ENCODE data around the gene CCDC187.

Gene CCDC187

DNA sequence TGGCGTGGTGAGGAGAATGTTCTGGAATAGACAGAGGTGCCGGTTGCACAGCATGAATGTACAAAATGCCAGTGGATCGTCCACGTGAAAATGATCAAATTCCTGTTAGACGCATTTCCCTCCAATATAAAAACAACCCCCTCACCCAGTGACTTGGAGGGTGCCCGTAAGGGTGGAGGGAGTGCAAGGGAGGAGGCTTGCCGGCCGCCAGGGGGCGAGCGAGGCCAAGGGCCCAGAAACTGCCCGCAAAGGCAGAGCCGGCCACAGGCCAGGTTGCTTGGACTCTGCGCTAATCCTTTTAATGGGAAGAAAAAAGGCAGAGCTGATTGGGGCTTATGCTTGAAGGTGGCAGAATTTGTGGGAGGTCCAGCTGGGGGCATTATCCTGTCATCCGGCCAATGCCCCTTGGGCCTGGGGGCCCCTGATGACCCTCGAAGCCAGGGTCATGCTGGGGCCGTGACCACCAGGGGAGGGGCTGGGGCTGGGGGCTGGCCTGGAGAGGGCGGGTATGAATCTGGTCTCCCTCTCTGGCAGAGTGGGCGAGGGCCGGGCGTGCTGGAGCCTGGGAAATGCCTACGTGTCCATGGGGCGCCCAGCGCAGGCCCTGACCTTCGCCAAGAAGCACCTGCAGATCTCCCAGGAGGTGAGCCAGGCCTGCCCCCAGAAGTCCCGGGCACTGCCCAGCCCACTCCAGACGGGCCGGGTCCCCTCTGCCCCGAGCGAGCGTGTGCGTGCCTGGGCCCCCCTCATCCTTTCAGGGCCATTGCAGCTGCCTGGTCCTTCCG, 35.5 kb upstream of the CCDC187 start:
- peak; percentile 44 to 74 for DNase-seq

GRCh38 chr9:136338511-136338910, 34.6 kb upstream of the CCDC187 start:
- DNase-seq: no peak

GRCh38 chr9:136337416-136338395, 33.8 kb upstream of the CCDC187 start:
- DNase-seq: no peak

- DNase-seq: no peak
Measured at GRCh38 chr9:136336881-136337280, 33.0 kb upstream of the CCDC187 start.

DNA sequence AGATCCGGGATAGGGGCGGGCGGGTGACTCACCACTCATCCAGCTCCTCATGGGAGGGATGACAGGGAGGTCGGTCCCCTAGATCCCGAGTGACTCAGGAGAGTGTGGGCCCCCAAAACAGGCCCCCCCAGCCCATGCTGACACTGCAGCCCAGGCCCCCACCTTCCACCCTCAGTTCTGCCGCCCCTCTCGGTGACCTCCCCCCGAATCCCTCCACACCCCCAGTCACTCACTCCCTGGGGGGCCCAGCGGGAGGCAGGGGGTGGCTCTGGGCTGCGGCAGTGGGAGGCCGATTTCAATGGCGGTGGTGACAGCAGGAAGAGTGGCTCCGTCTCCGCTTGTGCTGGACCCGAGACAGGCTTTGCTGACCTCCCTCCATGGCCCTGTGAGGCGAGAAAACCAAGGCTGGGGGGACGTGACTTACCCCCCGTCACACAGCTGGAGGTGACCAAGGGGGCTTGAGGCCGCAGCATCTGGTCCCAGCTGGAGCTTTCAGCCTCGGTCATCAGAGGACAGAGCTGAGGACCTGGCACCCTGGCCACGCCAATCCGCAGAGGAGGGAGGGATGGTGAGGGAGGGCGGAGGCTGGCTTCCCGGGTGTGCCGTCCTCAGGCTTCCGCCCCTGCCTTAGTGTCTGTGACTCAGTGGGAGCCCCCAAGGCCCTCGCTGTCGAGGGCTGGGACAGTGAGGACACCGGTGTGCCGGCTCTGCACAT, 32.4 kb upstream of the CCDC187 start:
- DNase-seq: no peak

- DNase-seq: no peak
Measured at GRCh38 chr9:136335296-136336155, 31.6 kb upstream of the CCDC187 start.

DNA sequence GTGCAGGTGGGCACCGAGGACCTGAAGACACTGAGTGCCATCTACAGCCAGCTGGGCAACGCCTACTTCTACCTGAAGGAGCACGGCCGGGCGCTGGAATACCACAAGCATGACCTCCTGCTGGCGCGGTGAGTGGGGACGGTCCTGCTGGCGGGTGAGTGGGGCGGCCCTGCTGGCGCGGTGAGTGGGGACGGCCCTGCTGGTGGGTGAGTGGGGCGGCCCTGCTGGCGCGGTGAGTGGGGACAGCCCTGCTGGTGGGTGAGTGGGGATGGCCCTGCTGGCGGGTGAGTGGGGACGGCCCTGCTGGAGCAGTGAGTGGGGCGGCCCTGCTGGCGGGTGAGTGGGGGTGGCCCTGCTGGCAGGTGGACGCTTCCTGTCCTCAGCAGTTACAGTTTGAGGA, 30.6 kb upstream of the CCDC187 start:
- DNase-seq: no peak

DNA sequence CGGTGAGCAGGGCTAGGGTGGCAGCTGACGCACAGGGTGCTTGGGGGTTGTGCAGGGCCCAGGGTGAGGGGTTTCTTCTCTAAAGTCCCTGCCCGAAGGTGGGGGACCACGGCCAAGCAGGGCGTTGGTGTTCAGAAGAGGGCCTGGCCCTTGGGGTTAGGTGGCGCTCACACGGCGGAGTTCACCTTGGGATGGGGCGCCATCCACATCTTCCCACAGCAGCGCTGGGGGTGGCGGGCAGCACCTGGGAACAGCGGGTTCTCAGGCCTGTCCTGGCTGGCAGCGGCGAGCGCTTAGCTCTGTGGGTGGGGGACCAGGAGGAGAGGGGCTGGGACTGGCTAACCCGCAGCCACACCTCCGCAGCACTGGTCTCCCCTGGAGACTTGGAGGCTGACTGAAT, 29.6 kb upstream of the CCDC187 start:
- no peak for DNase-seq

- no peak for DNase-seq
Measured at GRCh38 chr9:136333045-136333444, 29.2 kb upstream of the CCDC187 start.

DNA sequence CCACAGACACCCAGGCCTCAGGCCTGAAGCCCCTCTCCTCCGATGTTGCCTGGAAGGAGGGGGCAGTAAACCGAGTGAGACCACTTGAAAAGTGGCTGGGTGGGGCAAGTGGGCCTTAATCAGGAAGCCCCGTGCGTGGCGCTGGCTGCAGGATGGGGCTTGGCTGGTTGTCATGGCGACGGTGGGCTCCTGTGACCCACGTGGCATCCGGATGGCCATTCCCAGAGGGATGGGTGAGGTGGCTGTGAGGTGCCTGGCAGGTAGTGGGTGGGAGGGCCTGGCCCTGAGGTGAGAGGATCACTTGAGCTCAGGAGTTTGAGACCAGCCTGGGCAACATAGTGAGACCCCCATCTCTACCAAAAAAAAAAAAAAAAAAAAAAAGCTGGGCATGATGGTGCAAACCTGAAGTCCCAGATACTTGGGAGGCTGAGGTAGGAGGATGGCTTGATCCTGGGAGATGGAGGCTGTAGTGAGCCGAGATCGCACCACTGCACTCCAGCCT, 28.6 kb upstream of the CCDC187 start:
- no peak for DNase-seq

DNA sequence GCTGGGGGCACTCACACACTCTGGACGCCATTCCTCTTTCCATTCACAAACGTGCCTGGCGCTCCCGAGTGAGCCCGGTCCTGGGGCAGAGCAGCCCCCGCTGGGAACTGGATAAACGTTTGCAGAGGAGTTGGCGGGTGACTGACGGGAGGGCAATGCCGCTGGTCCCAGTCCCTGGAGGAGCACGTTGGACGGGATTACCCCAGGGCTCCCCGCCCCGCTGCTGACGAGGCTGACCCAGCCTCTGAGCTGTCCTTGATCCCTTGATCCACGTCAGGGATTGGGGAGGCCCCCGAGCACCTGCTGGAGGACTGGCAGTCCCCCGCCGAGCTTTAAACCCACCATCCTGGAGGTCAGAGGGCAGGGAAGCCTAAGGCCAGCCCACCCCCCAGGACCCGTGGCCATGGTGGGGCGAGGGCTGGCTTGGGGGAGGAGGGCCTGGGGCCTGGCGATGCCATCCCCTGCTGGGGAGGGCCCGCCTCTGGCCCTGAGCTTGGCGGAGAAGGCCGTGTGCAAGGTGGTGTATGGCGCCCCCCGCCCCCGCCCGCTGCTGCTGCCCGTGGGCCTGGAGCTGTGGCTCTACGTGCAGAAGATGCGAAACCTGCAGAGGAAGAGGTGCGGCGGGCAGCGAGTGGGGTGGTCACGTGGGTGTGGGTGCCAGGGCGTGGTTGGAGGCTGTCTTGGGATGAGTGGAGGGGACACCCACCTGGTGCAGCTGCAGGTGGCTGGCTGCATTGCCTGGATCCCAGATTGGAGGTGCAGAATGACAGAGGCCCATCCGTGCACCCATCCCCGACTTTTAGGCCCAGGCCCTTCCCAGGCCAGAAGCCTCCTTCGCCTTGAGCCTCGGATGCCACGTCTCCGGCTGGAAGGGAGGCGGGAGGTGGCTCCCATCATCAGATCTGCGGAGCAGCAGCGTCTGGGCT, 27.9 kb upstream of the CCDC187 start:
- no peak for DNase-seq

DNA sequence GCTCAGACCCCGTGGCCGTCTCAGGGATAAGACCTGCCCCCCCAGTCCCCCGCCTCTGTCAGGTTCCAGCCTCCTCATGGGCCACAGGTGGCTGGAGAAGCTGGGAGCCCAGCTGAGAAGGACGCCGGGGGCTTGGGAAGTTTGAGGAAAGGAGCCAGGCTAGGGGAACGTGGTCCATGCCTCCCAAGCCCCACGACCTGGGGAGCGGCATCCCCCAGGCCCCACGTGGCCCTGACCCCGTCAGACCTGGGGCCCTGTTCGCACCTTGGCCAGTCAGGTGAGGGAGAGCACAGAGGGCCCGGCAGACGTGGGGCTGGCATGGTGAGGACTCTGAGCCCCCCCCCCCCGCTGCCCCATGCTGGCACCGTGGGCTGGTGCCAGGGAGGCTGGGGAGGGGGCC, 27.1 kb upstream of the CCDC187 start:
- DNase-seq: no peak

GRCh38 chr9:136330406-136330990, 26.6 kb upstream of the CCDC187 start:
- no peak for DNase-seq

GRCh38 chr9:136329636-136330405, 25.9 kb upstream of the CCDC187 start:
- no peak for DNase-seq

GRCh38 chr9:136329211-136329627, 25.3 kb upstream of the CCDC187 start:
- no peak for DNase-seq

GRCh38 chr9:136328622-136329041, 24.7 kb upstream of the CCDC187 start:
- peak; percentile 54 to 88 for DNase-seq

DNA sequence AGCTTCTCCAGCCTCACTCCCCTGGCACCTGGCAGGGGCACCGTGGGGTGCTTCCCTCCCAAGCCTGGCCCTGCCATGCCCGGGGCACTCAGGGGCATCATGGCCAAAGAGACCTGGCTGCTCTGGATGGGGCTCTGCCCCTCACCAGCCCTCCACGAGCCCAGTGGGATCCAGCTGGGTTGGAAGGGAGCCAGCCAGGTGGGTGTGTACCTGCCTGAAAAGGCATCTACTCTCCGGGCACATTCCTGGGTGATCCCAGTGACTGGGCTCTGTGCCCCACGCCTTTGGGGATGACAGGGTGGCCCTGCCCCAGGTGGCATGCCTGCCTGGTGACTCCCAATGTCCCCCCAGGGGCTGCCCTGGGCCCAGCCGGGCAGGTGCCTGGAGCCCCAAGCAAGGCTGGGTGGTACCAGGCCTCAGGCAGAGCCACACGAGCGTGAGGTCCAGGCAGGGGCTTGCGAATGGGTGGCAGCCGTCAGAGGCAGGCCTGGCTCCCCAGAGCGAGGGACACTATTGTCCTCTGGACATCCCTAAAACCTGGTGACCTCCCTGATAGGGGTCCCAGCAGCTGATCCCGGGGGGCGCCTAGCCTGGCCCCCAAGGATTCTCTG, 24.2 kb upstream of the CCDC187 start:
- peak in 1 of 2 experiments; percentile 33 for DNase-seq

DNA sequence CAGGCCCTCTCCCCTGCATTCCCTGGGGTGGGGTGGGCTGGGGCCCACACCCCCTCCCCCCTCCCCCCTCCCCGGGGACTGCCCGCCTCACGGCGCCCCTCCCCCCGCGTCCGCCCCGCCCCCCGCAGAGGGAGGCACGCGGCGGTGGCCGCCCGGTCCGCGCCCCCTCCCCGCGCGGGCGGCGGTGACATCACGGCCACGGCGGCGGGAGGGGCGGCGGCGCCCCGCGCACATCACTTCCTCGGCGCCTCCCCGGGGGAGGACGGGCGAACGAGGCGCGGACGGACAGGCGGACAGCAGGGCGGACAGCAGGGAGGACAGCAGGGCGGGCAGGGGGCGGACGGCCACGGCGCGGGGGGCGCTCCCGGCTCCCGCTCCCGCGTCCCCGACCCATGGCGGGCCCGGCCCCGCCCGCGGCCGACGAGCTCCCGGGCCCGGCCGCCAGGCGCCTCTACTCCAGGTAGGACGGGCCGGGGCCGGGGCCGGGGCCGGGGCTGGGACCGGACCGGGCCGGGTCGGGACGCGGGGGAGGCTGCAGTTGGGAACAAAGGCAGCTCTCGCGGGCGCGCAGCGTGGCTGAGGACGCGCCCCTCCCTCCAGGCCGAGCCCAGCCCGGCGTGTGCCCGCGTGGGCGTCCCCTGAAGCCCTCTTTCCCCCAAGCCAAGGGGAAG, 23.5 kb upstream of the CCDC187 start, which contains the start of gene GPSM1:
Gene GPSM1 (plus strand): TSS at position 236 of the 671 bp plus-strand sequence. CDS start 157 bp downstream, at position 393.
- peak in 1 of 2 experiments; percentile 43 for DNase-seq
